Measurements from ENCODE around the gene MMP20. TPM values are rescaled to one million over a fixed set of nuclear protein-coding genes. Genes with fewer than 3 reads are reported as not detected.

MMP20 gene
- total RNA-seq, 2 donors from 2014 or later, result not detected

DNA sequence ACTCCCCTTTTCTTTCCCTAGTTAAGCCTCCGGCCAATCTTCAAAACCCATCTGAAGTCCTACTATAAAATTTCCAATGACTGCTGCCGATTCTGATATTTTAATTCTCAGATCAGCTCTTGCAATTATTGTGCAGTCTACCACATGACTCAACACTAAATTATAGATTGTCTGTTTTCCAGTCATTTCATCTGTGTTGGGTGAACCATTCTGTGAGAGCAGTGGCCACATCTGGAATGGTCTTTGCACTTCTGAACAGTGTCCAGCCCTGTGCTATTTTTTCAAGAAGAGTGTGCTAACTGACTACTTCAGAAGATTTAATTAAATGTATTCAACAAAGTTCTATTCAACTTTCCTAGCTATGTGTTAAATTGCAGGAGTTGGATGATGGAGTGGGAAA lies 47.4 kb downstream of the MMP20 start:
- H3K9ac ChIP-seq (ENCODE audit: extremely low read depth, low read length, poor library complexity, severe bottlenecking), result no peak overlapping the region
- 91% methylated on average over 1 to 2 of the region's 2 CpGs for WGBS, 2 experiments (ENCODE audit: insufficient coverage in 1 of 2, insufficient read length in 1 of 2)
- H3K4me1 Mint-ChIP-seq, result peaks cover 11% of the 10 kb centered on the region
- no peak overlapping the region for H3K4me3 Mint-ChIP-seq
- TF ChIP-seq, protein P1, sequence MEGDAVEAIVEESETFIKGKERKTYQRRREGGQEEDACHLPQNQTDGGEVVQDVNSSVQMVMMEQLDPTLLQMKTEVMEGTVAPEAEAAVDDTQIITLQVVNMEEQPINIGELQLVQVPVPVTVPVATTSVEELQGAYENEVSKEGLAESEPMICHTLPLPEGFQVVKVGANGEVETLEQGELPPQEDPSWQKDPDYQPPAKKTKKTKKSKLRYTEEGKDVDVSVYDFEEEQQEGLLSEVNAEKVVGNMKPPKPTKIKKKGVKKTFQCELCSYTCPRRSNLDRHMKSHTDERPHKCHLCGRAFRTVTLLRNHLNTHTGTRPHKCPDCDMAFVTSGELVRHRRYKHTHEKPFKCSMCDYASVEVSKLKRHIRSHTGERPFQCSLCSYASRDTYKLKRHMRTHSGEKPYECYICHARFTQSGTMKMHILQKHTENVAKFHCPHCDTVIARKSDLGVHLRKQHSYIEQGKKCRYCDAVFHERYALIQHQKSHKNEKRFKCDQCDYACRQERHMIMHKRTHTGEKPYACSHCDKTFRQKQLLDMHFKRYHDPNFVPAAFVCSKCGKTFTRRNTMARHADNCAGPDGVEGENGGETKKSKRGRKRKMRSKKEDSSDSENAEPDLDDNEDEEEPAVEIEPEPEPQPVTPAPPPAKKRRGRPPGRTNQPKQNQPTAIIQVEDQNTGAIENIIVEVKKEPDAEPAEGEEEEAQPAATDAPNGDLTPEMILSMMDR (conservative IDR thresholded peaks at IDR 0.05), result no peak
- H3K9me3 ChIP-seq (ENCODE audit: control insufficient read depth, low read length), result no peaks in the 10 kb centered on the region
- no peak overlapping the region for H3K4me3 ChIP-seq (ENCODE audit: low read length)
- DNase-seq, result no peak
- no peaks in the 10 kb centered on the region for H3K27me3 Mint-ChIP-seq (ENCODE audit: insufficient read depth)
- H3K27ac ChIP-seq (ENCODE audit: low read depth, low read length), result no peak overlapping the region
- no peaks in the 10 kb centered on the region for H3K27me3 ChIP-seq (ENCODE audit: control insufficient read depth, insufficient read depth, low read length, poor library complexity, severe bottlenecking)
- no peaks in the 10 kb centered on the region for H3K9me3 Mint-ChIP-seq
- H3K4me1 ChIP-seq (ENCODE audit: control insufficient read depth, insufficient read depth, low read length), result no peaks in the 10 kb centered on the region
- no peak overlapping the region for H3K27ac Mint-ChIP-seq
- H3K36me3 Mint-ChIP-seq (ENCODE audit: low read depth), result no peaks in the 10 kb centered on the region
- H3K36me3 ChIP-seq (ENCODE audit: control insufficient read depth, insufficient read depth, low read length), result no peaks in the 10 kb centered on the region

DNA sequence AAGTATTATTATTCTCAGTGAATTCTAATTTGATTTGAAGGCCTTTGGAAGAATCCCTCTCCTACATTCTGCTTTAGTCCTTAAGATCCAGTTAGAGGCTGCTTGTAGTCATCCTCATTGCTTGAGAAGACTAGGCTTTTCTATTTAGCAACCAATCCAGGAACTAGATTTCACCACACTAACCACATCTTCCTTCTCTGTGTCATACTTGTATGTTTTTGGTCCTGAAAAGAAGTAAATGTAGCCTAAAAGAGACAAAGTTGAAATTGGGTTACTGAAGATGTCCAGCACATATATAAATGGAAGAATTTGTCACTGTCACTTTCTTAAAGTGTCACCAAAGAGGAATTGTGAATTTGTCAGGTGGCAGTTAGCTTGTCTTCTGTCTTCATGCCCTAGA lies 48.0 kb downstream of the MMP20 start:
- no peaks in the 10 kb centered on the region for H3K36me3 Mint-ChIP-seq (ENCODE audit: low read depth)
- TF ChIP-seq, protein P1 (conservative IDR thresholded peaks at IDR 0.05), result no peak
- Histone ChIP-seq H3K36me3 (ENCODE audit: control insufficient read depth, insufficient read depth, low read length) (no peaks in the 10 kb centered on the region), H3K9me3 (ENCODE audit: control insufficient read depth, low read length) (no peaks in the 10 kb centered on the region), H3K4me3 (ENCODE audit: low read length) (no peak overlapping the region), H3K27ac (ENCODE audit: low read depth, low read length) (no peak overlapping the region), H3K9ac (ENCODE audit: extremely low read depth, low read length, poor library complexity, severe bottlenecking) (no peak overlapping the region), H3K4me1 (ENCODE audit: control insufficient read depth, insufficient read depth, low read length) (no peaks in the 10 kb centered on the region), H3K27me3 (ENCODE audit: control insufficient read depth, insufficient read depth, low read length, poor library complexity, severe bottlenecking) (no peaks in the 10 kb centered on the region)
- no peaks in the 10 kb centered on the region for H3K9me3 Mint-ChIP-seq
- H3K27me3 Mint-ChIP-seq (ENCODE audit: insufficient read depth), result no peaks in the 10 kb centered on the region
- H3K4me3 Mint-ChIP-seq, result no peak overlapping the region
- H3K4me1 Mint-ChIP-seq, result peaks cover 11% of the 10 kb centered on the region
- DNase-seq, result no peak
- H3K27ac Mint-ChIP-seq, result no peak overlapping the region

DNA sequence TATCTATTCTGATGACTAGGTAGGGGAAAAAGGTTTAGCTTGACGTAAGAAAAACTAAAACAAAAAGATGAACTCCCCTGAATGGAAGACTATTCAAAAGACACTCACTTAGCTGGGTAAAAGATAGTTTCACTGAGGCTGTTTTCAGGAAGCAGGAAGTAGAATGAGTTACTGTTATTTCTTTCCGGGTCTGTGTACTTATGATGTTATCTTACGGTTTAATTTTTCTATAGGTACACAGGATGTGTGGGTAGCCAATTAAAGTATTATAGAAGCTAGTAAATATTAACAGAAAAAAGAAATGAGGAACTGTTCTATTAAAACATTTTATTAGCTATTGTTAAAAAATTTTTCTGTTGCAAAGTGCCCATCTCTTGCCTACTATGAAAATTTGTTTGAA lies 48.8 kb downstream of the MMP20 start:
- Histone ChIP-seq H3K9me3 (ENCODE audit: control insufficient read depth, low read length) (no peaks in the 10 kb centered on the region), H3K27ac (ENCODE audit: low read depth, low read length) (no peak overlapping the region), H3K4me3 (ENCODE audit: low read length) (no peak overlapping the region), H3K9ac (ENCODE audit: extremely low read depth, low read length, poor library complexity, severe bottlenecking) (no peak overlapping the region), H3K36me3 (ENCODE audit: control insufficient read depth, insufficient read depth, low read length) (no peaks in the 10 kb centered on the region), H3K27me3 (ENCODE audit: control insufficient read depth, insufficient read depth, low read length, poor library complexity, severe bottlenecking) (no peaks in the 10 kb centered on the region), H3K4me1 (ENCODE audit: control insufficient read depth, insufficient read depth, low read length) (no peaks in the 10 kb centered on the region)
- TF ChIP-seq, protein P1 (conservative IDR thresholded peaks at IDR 0.05), result no peak
- Mint-ChIP-seq H3K27me3 (ENCODE audit: insufficient read depth) (no peaks in the 10 kb centered on the region), H3K9me3 (no peaks in the 10 kb centered on the region), H3K27ac (no peak overlapping the region), H3K36me3 (ENCODE audit: low read depth) (no peaks in the 10 kb centered on the region), H3K4me1 (peaks cover 11% of the 10 kb centered on the region), H3K4me3 (no peak overlapping the region)
- no peak for DNase-seq
- WGBS, 2 experiments (ENCODE audit: insufficient coverage in 1 of 2, insufficient read length in 1 of 2), result 80 to 96% methylated on average over 1 to 3 of the region's 3 CpGs

Data from endodermal cell (in vitro differentiated cells).